ENCODE data around the gene SCIN.

The SCIN gene

DNA sequence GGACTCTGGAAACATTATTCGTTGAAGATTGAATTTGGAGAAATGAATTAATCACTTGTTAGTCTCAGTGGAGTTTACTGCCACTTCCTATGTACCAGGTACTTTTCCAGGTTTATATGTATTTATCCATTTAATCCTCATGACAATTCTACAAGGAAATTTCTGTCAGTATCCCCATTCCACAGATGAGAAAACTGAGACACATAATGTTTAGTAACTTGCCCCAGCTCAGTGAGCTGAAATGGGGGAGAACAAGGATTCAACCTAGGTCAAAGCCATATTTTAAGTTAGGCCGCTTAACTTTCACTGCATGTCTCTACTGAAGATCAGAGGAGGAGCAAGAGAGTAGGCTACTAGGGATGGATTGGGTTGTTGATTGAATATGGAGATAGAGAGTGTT is 4.6 kb upstream of the SCIN start:
- in situ Hi-C loops (cut with MboI; ENCODE audit: low sequenced_read_pairs), result no loop called here

DNA sequence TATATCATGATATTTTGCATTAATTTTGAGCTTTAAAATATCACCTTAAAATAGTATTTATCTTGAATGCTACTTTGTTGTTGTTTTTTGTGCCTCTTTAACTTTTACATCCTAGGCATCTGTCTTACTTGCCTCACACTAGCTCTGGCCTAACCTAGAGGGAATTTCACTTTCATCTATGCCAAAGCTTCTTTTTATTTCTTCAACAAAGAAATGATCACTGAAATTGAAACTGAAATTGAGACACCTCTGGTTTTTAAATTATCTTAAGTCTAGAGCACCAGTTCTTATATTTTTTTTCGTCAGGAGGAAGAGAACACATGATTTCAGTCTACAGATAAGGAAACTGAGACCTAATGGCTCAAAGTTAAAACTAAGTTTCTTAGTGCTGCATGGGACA is 3.5 kb upstream of the SCIN start:
- in situ Hi-C loops (cut with MboI; ENCODE audit: low sequenced_read_pairs), result no loop called here

- in situ Hi-C loops (cut with MboI; ENCODE audit: low sequenced_read_pairs), result no loop called here
These were observed 847 bp upstream of the SCIN start for GRCh38 chr7:12569673-12570072.

GRCh38 chr7:12570168-12570533 is 369 bp upstream of the SCIN start:
- in situ Hi-C loops (cut with MboI; ENCODE audit: low sequenced_read_pairs), result no loop called here

DNA sequence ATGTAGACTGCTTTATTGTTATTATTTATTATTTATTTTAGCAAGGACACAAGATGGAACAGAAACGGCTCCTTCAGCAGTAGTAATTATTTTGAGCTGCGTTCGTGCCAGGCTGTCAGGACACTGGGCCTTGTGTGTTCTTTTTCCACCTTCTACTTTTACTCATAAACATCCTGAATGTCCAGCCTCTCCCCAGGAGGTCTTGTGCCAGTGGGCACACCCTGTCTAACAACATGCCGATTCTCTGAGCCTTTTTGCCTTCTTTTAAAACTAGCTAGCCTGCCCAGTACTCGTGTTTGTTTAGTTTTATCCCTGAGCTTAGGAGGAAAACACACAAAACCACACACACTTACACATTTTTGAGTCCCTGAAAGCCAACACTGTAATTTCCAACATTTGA is 1.2 kb downstream of the SCIN start:
- in situ Hi-C loops (cut with MboI; ENCODE audit: low sequenced_read_pairs), result no loop called here

GRCh38 chr7:12572941-12573575 is 2.5 kb downstream of the SCIN start:
- in situ Hi-C loops (cut with MboI; ENCODE audit: low sequenced_read_pairs), result no loop called here

- in situ Hi-C loops (cut with MboI; ENCODE audit: low sequenced_read_pairs), result no loop called here
These were observed 3.4 kb downstream of the SCIN start for GRCh38 chr7:12573885-12574284.

DNA sequence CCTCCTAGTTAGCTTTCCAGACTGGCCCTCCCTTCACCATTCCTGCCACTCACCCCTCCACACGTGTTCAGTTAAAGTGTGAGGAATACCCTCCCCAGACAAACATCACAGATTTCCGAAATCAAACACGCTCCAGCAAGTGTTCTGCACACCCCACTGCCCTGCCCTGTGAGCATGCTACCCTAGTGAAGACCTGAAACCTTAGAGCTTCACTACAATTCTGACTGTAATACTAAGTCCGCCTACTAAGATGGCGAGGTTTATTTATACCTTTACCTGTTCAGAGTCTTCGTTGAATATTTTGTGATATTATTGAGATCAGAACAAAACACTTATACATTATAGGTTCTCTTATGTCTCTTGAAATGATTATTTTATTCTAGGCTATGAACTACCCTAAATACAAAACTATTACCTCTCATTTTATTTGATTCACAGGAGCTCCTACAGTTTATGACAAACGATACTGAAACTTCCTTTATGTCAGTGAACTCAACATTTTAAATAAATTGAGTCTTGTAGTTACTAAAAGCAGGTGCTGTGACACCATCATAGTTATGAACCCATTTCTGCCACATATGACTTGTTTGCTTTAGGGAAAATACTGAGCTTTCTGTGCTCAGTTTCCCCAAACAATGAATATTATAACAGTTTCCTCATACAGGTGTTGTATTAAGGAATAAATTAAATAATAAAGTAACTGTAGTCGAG is 8.6 kb downstream of the SCIN start:
- in situ Hi-C loops (cut with MboI; ENCODE audit: low sequenced_read_pairs), result no loop called here

DNA sequence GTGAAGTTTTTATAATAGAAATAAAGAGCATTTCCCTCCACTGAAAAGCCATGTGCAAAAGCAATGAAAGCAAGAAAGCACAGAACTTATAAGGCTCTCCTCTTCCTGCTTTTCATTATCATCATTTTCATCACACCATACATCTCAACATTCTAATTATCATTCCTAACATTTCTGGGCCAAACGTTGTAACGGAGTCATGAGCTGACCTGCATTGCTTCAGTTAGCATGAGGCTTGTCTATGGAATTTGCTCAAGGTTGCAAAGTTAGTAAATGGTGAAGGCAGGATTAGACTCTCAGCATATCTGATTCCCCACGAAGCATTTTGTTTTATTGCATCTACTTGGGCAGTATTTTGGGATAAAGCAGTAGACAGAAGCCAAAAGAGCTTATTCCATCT is 11.4 kb downstream of the SCIN start:
- in situ Hi-C loops (cut with MboI; ENCODE audit: low sequenced_read_pairs), result no loop called here

- in situ Hi-C loops (cut with MboI; ENCODE audit: low sequenced_read_pairs), result no loop called here
These were observed 11.8 kb downstream of the SCIN start for GRCh38 chr7:12582362-12582761.

GRCh38 chr7:12583176-12583575 is 12.7 kb downstream of the SCIN start:
- in situ Hi-C loops (cut with MboI; ENCODE audit: low sequenced_read_pairs), result no loop called here

GRCh38 chr7:12583922-12584321 is 13.4 kb downstream of the SCIN start:
- in situ Hi-C loops (cut with MboI; ENCODE audit: low sequenced_read_pairs), result no loop called here

- in situ Hi-C loops (cut with MboI; ENCODE audit: low sequenced_read_pairs), result no loop called here
These were observed 14.4 kb downstream of the SCIN start for GRCh38 chr7:12584930-12585329.

GRCh38 chr7:12586271-12586670 is 15.8 kb downstream of the SCIN start:
- in situ Hi-C loops (cut with MboI; ENCODE audit: low sequenced_read_pairs), result no loop called here

DNA sequence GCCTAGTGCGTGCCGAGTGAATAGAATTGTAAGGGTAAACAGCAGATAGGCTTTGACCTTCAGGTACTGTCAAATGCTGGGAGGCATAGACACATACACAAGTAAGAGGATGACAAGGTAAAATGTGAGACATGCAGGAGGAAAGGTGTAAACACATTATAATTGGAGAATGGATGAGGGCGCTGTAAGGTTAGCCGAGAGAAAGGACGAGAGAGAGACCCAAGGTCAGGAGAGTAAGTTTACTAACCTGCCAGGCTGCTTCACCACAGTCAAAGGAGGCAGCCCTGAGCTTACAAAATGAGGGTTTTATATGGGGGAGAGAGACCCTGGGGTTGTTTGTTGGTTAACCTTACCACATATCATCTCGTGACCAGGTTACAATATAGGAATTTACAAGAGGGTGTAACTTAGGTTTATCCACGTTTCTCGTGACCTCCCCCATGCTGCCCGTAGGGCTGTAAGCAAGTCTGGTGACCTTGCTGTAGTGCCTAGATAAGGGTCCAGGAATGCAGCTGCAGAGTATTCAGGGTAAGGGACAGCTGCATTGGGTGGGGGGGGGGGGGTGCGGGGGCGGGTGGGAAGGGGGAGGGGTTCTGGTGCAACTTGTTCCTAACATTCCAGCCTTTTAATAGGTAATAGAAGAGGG is 17.9 kb downstream of the SCIN start:
- in situ Hi-C loops (cut with MboI; ENCODE audit: low sequenced_read_pairs), result no loop called here

- in situ Hi-C loops (cut with MboI; ENCODE audit: low sequenced_read_pairs), result no loop called here
These were observed 20.0 kb downstream of the SCIN start for GRCh38 chr7:12590559-12590958.

GRCh38 chr7:12594122-12594897 is 23.8 kb downstream of the SCIN start:
- in situ Hi-C loops (cut with MboI; ENCODE audit: low sequenced_read_pairs), result no loop called here

DNA sequence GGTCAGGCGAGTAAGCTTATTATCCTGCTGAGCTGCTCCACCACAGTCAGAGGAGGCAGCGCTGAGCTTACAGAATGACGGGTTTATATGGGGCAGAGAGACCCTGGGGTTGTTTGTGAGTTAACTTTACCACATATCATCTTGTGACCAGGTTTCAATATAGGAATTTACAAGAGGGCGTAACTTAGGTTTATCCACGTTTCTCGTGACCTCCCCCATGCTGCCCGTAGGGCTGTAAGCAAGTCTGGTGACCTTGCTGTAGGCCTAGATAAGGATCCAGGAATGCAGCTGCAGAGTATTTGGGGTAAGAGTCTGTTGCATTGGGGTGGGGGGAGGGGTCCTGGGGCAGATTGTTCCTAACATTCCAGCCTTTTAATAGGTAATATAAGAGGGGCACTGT is 24.6 kb downstream of the SCIN start:
- in situ Hi-C loops (cut with MboI; ENCODE audit: low sequenced_read_pairs), result no loop called here

GRCh38 chr7:12596225-12596790 is 25.8 kb downstream of the SCIN start:
- in situ Hi-C loops (cut with MboI; ENCODE audit: low sequenced_read_pairs), result no loop called here

DNA sequence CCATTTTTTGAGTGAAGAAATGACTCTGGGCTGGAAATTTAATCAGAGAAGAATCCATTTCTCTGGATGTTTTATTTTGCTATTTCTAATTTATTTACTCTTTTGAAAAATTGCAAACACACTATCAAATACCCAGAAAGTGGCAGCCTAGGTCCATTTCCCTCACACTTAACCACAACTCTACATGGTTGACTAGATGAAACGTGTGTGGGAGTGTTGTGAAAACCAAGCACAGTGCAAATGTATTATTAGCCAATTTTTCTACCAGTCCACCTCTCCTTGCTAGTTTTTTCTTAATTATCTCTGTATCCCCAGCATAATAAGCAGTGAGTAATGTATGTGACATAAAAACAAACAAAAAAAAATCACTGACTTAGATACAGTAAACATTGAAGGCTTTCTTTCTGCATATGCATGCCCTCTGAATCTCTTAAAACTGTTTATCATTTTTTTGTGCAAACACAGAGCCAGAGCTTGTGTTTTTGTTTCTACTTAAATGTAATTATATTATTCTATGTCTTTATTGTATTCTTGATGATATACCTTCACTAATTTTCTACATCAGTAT is 30.9 kb downstream of the SCIN start:
- in situ Hi-C loops (cut with MboI; ENCODE audit: low sequenced_read_pairs), result no loop called here

GRCh38 chr7:12607134-12607533 is 36.6 kb downstream of the SCIN start:
- in situ Hi-C loops (cut with MboI; ENCODE audit: low sequenced_read_pairs), result no loop called here

All from HL-60/S4 treated with retinoic acid at 250 ng/mL for 4 days and 3 days (cell line).